ENCODE results near the gene TNFSF15. TPM values are rescaled to one million over a fixed set of nuclear protein-coding genes. Genes with fewer than 3 reads are reported as not detected.

TNFSF15 gene
- total and polyA plus RNA-seq, 2 experiments from 2014 or later = 0.06 to 0.07 TPM

GRCh38 chr9:114785866-114786650 is 19.8 kb downstream of the TNFSF15 start:
- H3K79me2 ChIP-seq (replicated peaks; ENCODE audit: insufficient read depth) = no peaks in the 10 kb centered on the region
- Mint-ChIP-seq H3K27ac (no peak overlapping the region), H3K9me3 (no peaks in the 10 kb centered on the region), H3K27me3 (ENCODE audit: insufficient read depth, low read depth, poor library complexity) (no peaks in the 10 kb centered on the region), H3K4me1 (no peaks in the 10 kb centered on the region), H3K36me3 (ENCODE audit: low read depth) (no peaks in the 10 kb centered on the region), H3K4me3 (no peak overlapping the region)
- H2AFZ ChIP-seq = no peak overlapping the region
- DNase-seq (ENCODE audit: low spot score) = no peak
- TF ChIP-seq EZH2phosphoT487 (IDR thresholded peaks at IDR 0.05; ENCODE audit: unreplicated experiment) (no peak), ZNF114 (CRISPR knock-in tag; IDR thresholded peaks at IDR 0.05) (no peak)
- TF ChIP-seq, protein P1, sequence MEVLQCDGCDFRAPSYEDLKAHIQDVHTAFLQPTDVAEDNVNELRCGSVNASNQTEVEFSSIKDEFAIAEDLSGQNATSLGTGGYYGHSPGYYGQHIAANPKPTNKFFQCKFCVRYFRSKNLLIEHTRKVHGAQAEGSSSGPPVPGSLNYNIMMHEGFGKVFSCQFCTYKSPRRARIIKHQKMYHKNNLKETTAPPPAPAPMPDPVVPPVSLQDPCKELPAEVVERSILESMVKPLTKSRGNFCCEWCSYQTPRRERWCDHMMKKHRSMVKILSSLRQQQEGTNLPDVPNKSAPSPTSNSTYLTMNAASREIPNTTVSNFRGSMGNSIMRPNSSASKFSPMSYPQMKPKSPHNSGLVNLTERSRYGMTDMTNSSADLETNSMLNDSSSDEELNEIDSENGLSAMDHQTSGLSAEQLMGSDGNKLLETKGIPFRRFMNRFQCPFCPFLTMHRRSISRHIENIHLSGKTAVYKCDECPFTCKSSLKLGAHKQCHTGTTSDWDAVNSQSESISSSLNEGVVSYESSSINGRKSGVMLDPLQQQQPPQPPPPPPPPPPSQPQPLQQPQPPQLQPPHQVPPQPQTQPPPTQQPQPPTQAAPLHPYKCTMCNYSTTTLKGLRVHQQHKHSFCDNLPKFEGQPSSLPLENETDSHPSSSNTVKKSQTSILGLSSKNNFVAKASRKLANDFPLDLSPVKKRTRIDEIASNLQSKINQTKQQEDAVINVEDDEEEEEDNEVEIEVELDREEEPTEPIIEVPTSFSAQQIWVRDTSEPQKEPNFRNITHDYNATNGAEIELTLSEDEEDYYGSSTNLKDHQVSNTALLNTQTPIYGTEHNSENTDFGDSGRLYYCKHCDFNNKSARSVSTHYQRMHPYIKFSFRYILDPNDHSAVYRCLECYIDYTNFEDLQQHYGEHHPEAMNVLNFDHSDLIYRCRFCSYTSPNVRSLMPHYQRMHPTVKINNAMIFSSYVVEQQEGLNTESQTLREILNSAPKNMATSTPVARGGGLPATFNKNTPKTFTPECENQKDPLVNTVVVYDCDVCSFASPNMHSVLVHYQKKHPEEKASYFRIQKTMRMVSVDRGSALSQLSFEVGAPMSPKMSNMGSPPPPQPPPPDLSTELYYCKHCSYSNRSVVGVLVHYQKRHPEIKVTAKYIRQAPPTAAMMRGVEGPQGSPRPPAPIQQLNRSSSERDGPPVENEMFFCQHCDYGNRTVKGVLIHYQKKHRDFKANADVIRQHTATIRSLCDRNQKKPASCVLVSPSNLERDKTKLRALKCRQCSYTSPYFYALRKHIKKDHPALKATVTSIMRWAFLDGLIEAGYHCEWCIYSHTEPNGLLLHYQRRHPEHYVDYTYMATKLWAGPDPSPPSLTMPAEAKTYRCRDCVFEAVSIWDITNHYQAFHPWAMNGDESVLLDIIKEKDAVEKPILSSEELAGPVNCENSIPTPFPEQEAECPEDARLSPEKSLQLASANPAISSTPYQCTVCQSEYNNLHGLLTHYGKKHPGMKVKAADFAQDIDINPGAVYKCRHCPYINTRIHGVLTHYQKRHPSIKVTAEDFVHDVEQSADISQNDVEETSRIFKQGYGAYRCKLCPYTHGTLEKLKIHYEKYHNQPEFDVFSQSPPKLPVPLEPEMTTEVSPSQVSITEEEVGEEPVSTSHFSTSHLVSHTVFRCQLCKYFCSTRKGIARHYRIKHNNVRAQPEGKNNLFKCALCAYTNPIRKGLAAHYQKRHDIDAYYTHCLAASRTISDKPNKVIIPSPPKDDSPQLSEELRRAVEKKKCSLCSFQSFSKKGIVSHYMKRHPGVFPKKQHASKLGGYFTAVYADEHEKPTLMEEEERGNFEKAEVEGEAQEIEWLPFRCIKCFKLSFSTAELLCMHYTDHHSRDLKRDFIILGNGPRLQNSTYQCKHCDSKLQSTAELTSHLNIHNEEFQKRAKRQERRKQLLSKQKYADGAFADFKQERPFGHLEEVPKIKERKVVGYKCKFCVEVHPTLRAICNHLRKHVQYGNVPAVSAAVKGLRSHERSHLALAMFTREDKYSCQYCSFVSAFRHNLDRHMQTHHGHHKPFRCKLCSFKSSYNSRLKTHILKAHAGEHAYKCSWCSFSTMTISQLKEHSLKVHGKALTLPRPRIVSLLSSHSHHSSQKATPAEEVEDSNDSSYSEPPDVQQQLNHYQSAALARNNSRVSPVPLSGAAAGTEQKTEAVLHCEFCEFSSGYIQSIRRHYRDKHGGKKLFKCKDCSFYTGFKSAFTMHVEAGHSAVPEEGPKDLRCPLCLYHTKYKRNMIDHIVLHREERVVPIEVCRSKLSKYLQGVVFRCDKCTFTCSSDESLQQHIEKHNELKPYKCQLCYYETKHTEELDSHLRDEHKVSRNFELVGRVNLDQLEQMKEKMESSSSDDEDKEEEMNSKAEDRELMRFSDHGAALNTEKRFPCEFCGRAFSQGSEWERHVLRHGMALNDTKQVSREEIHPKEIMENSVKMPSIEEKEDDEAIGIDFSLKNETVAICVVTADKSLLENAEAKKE (CRISPR knock-in tag; IDR thresholded peaks at IDR 0.05) = no peak
- ATAC-seq = no peak
- no peaks in the 10 kb centered on the region for H3K36me3 ChIP-seq (ENCODE audit: insufficient read depth)
- no peak overlapping the region for H3K27ac ChIP-seq (ENCODE audit: low read depth)
- H3K4me3 ChIP-seq = no peak overlapping the region
- H3F3A ChIP-seq (replicated peaks; ENCODE audit: low read depth) = no peaks in the 10 kb centered on the region
- H3K9me2 ChIP-seq (ENCODE audit: insufficient read depth) = no peaks in the 10 kb centered on the region
- H3K27me3 ChIP-seq (ENCODE audit: insufficient read depth) = no peaks in the 10 kb centered on the region
- no peaks in the 10 kb centered on the region for H3K4me1 ChIP-seq (ENCODE audit: insufficient read depth)
- H4K20me1 ChIP-seq (replicated peaks; ENCODE audit: insufficient read depth) = no peaks in the 10 kb centered on the region
- H3K4me2 ChIP-seq = no peak overlapping the region

DNA sequence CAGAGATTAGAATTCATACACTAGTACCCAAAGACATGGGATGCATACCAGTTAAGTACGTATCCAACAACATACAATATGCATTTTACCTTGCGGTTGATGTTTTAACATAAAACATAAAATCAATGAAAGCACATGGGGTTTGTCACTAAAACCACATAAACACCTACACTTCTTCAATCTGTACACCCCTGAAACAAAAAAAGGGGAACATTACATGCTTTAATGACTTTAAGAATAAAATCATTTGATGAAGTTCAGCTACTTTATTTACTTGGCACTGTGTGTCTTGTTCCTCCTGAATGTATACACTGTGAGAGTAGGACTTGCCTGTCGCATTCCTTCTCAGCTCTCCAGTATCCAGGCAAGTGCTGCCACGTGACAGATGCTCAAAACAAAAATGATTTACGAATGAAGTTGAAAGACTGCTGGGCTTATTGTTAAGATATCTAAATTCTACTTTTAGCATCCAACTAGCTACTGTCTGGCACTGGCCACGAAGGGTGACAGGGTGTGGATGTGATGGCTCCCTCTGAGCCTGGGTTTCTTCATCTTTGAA is 21.0 kb downstream of the TNFSF15 start:
- Histone ChIP-seq H4K20me1 (replicated peaks; ENCODE audit: insufficient read depth) (no peaks in the 10 kb centered on the region), H2AFZ (no peak overlapping the region), H3K79me2 (replicated peaks; ENCODE audit: insufficient read depth) (no peaks in the 10 kb centered on the region), H3K4me1 (ENCODE audit: insufficient read depth) (no peaks in the 10 kb centered on the region), H3K27me3 (ENCODE audit: insufficient read depth) (no peaks in the 10 kb centered on the region), H3K4me2 (no peak overlapping the region), H3F3A (replicated peaks; ENCODE audit: low read depth) (no peaks in the 10 kb centered on the region), H3K4me3 (no peak overlapping the region), H3K27ac (ENCODE audit: low read depth) (no peak overlapping the region), H3K9me2 (ENCODE audit: insufficient read depth) (no peaks in the 10 kb centered on the region), H3K36me3 (ENCODE audit: insufficient read depth) (no peaks in the 10 kb centered on the region)
- DNase-seq (ENCODE audit: low spot score) (no peak), ATAC-seq (no peak)
- Mint-ChIP-seq H3K4me1 (no peaks in the 10 kb centered on the region), H3K27me3 (ENCODE audit: insufficient read depth, low read depth, poor library complexity) (no peaks in the 10 kb centered on the region), H3K36me3 (ENCODE audit: low read depth) (no peaks in the 10 kb centered on the region), H3K9me3 (no peaks in the 10 kb centered on the region), H3K27ac (no peak overlapping the region), H3K4me3 (no peak overlapping the region)
- TF ChIP-seq ZNF331 (CRISPR knock-in tag; IDR thresholded peaks at IDR 0.05; ENCODE audit: low read depth) (no peak), STAT1 (IDR thresholded peaks at IDR 0.05; ENCODE audit: unreplicated experiment) (no peak)
- TF ChIP-seq, protein P1 (CRISPR knock-in tag; IDR thresholded peaks at IDR 0.05) = no peak

Measured in GM23338 (cell line).